HG03520 (cell line): ENCODE results near the gene TOMM34.

ENCODE experiments used
- ATAC-seq: cut with Tn5 transposase; IDR thresholded peaks from one replicate; pipeline ENCODE4 v1.9.1; 2021; ENCODE audit warnings: mild to moderate bottlenecking, moderate library complexity; ENCODE audit not compliant: unreplicated experiment

Gene TOMM34

GRCh38 chr20:44960103-44960852 lies at the start of gene TOMM34:
TSS of gene TOMM34 (minus strand) at chr20:44960397. CDS start at chr20:44960333, 64 bp downstream.
- ATAC-seq: peak; percentile 68

GRCh38 chr20:45008521-45009049 lies 48.4 kb upstream of the TOMM34 start:
- no peak for ATAC-seq

GRCh38 chr20:44997668-44998067 lies 37.5 kb upstream of the TOMM34 start:
- ATAC-seq: no peak

- no peak for ATAC-seq
Measured at GRCh38 chr20:44997171-44997570, 37.0 kb upstream of the TOMM34 start.

- no peak for ATAC-seq
Measured at GRCh38 chr20:44993343-44993742, 33.1 kb upstream of the TOMM34 start.

GRCh38 chr20:44990957-44991356 lies 30.8 kb upstream of the TOMM34 start:
- no peak for ATAC-seq

- ATAC-seq: no peak
Measured at GRCh38 chr20:44990425-44990824, 30.2 kb upstream of the TOMM34 start.

GRCh38 chr20:44988631-44989171 lies 28.5 kb upstream of the TOMM34 start:
- no peak for ATAC-seq

GRCh38 chr20:44983093-44983674 lies 23.0 kb upstream of the TOMM34 start:
- ATAC-seq: no peak

- ATAC-seq: no peak
Measured at GRCh38 chr20:44981736-44982406, 21.7 kb upstream of the TOMM34 start.

GRCh38 chr20:44979090-44979621 lies 19.0 kb upstream of the TOMM34 start:
- peak; percentile 88 for ATAC-seq

- ATAC-seq: no peak
Measured at GRCh38 chr20:44976698-44977097, 16.5 kb upstream of the TOMM34 start.

- ATAC-seq: no peak
Measured at GRCh38 chr20:44973053-44973452, 12.9 kb upstream of the TOMM34 start.

- ATAC-seq: no peak
Measured at GRCh38 chr20:44970243-44970757, 10.1 kb upstream of the TOMM34 start.

GRCh38 chr20:44969300-44969894 lies 9.2 kb upstream of the TOMM34 start:
- ATAC-seq: no peak

- ATAC-seq: no peak
Measured at GRCh38 chr20:44967207-44967807, 7.1 kb upstream of the TOMM34 start.

- ATAC-seq: peak; percentile 54
Measured at GRCh38 chr20:44966030-44966961, 6.1 kb upstream of the TOMM34 start, which contains the start of gene STK4. TSS of gene STK4 (plus strand) at chr20:44966512. CDS start at chr20:44966569, 57 bp downstream.

GRCh38 chr20:44965651-44966029 lies 5.4 kb upstream of the TOMM34 start:
- ATAC-seq: no peak
